Astrocyte (in vitro differentiated cells and primary cell): ENCODE results near the gene TRPM3. TPM values are rescaled to one million over a fixed set of nuclear protein-coding genes. Genes with fewer than 3 reads are reported as not detected.

ENCODE experiments used
- DNase-seq: peaks from one replicate; pipeline ENCODE4 v3.0.0-alpha.2; 2010; ENCODE audit warnings: low read depth
- FAIRE-seq: peaks from 2 replicates; lab custom pipeline; 2011; peaks lifted over from hg19 to GRCh38; lab: Jason Lieb, UNC
- H2AFZ ChIP-seq: 2 replicates; pipeline ENCODE4 v1.6.0; 2012; ENCODE audit warnings: low read depth, low read length, inconsistent platforms
- H3K27ac ChIP-seq: 2 replicates; pipeline ENCODE4 v1.5.1; 2011; ENCODE audit warnings: low read depth, low read length, inconsistent platforms
- H3K27me3 ChIP-seq: 2 replicates; pipeline ENCODE4 v1.6.0; 2011; ENCODE audit warnings: low read length, inconsistent platforms; ENCODE audit not compliant: insufficient read depth
- H3K36me3 ChIP-seq: 2 replicates; pipeline ENCODE4 v1.5.1; 2011; ENCODE audit warnings: low read length, inconsistent platforms; ENCODE audit not compliant: insufficient read depth
- H3K4me1 ChIP-seq: 2 replicates; pipeline ENCODE4 v1.5.1; 2011; ENCODE audit warnings: low read length, inconsistent platforms; ENCODE audit not compliant: insufficient read depth
- H3K4me2 ChIP-seq: 2 replicates; pipeline ENCODE4 v1.6.0; 2012; ENCODE audit warnings: low read length, inconsistent platforms
- H3K4me3 ChIP-seq: 2 replicates; pipeline ENCODE4 v1.5.1; 2011; ENCODE audit warnings: low read depth, mild to moderate bottlenecking, low read length, inconsistent platforms; ENCODE audit not compliant: insufficient read depth
- H3K79me2 ChIP-seq: 2 replicates; pipeline ENCODE4 v1.6.0; 2012; ENCODE audit warnings: mild to moderate bottlenecking, low read length, inconsistent platforms; ENCODE audit not compliant: insufficient read depth
- H3K9ac ChIP-seq: 2 replicates; pipeline ENCODE4 v1.6.0; 2012; ENCODE audit warnings: mild to moderate bottlenecking, low read length, inconsistent platforms
- H3K9me3 ChIP-seq: 2 replicates; pipeline ENCODE4 v1.5.1; 2012; ENCODE audit warnings: low read depth, mild to moderate bottlenecking, low read length, inconsistent platforms; ENCODE audit not compliant: insufficient read depth
- H4K20me1 ChIP-seq: 2 replicates; pipeline ENCODE4 v1.6.0; 2012; ENCODE audit warnings: low read length, inconsistent platforms; ENCODE audit not compliant: insufficient read depth
- H3K27ac Mint-ChIP-seq: one replicate; pipeline ENCODE4 v1.8.0; 2021; ENCODE audit warnings: mild to moderate bottlenecking, mixed read lengths; ENCODE audit not compliant: unreplicated experiment
- H3K27me3 Mint-ChIP-seq: one replicate; pipeline ENCODE4 v1.8.0; 2021; ENCODE audit warnings: low read depth, mixed read lengths; ENCODE audit not compliant: unreplicated experiment
- H3K36me3 Mint-ChIP-seq: one replicate; pipeline ENCODE4 v1.8.0; 2021; ENCODE audit warnings: low read depth, mixed read lengths; ENCODE audit not compliant: unreplicated experiment
- H3K4me1 Mint-ChIP-seq: one replicate; pipeline ENCODE4 v1.8.0; 2021; ENCODE audit warnings: low read depth, mixed read lengths; ENCODE audit not compliant: unreplicated experiment
- H3K4me3 Mint-ChIP-seq: one replicate; pipeline ENCODE4 v1.8.0; 2021; ENCODE audit warnings: mild to moderate bottlenecking, moderate library complexity, mixed read lengths; ENCODE audit not compliant: unreplicated experiment
- H3K9me3 Mint-ChIP-seq: one replicate; pipeline ENCODE4 v1.8.0; 2021; ENCODE audit warnings: mild to moderate bottlenecking, mixed read lengths; ENCODE audit not compliant: unreplicated experiment
- EZH2 ChIP-seq: IDR thresholded peaks from 2 replicates; pipeline ENCODE4 v1.6.1; 2012; ENCODE audit warnings: mild to moderate bottlenecking, low read length, inconsistent platforms; ENCODE audit not compliant: insufficient read depth
- total RNA-seq: library from RNA; stranded (reverse); gene quantifications from 2 replicates; pipeline ENCODE4 v1.2.1, GENCODE V29; 2021
- TF ChIP-seq, protein P1 (sequence below): IDR thresholded peaks from 2 replicates; pipeline ENCODE4 v1.5.1; 2011; ENCODE audit warnings: low read depth, mild to moderate bottlenecking, inconsistent platforms, low read length, moderate library complexity; ENCODE audit not compliant: insufficient read depth

The TRPM3 gene
- total RNA-seq, 1 donor from 2014 or later = 0.14 TPM

GRCh38 chr9:70639853-70640814, 481.3 kb downstream of the TRPM3 start:
- no peaks in the 10 kb centered on the region for H3K36me3 ChIP-seq
- H3K27me3 ChIP-seq = no peaks in the 10 kb centered on the region
- no peaks in the 10 kb centered on the region for H4K20me1 ChIP-seq
- H3K4me2 ChIP-seq = peak overlapping the region; percentile 69
- H3K27ac ChIP-seq = no peak overlapping the region
- H3K4me1 ChIP-seq = no peaks in the 10 kb centered on the region
- Mint-ChIP-seq H3K27me3 (peaks cover 3% of the 10 kb centered on the region), H3K4me1 (no peaks in the 10 kb centered on the region), H3K36me3 (no peaks in the 10 kb centered on the region), H3K4me3 (no peak overlapping the region), H3K9me3 (no peaks in the 10 kb centered on the region), H3K27ac (no peak overlapping the region)
- DNase-seq (peak; percentile 26), FAIRE-seq (peak; percentile 69)
- H3K4me3 ChIP-seq = no peak overlapping the region
- H3K79me2 ChIP-seq = no peaks in the 10 kb centered on the region
- no peak overlapping the region for H2AFZ ChIP-seq
- TF ChIP-seq EZH2 = no peak
- TF ChIP-seq, protein P1, sequence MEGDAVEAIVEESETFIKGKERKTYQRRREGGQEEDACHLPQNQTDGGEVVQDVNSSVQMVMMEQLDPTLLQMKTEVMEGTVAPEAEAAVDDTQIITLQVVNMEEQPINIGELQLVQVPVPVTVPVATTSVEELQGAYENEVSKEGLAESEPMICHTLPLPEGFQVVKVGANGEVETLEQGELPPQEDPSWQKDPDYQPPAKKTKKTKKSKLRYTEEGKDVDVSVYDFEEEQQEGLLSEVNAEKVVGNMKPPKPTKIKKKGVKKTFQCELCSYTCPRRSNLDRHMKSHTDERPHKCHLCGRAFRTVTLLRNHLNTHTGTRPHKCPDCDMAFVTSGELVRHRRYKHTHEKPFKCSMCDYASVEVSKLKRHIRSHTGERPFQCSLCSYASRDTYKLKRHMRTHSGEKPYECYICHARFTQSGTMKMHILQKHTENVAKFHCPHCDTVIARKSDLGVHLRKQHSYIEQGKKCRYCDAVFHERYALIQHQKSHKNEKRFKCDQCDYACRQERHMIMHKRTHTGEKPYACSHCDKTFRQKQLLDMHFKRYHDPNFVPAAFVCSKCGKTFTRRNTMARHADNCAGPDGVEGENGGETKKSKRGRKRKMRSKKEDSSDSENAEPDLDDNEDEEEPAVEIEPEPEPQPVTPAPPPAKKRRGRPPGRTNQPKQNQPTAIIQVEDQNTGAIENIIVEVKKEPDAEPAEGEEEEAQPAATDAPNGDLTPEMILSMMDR = peak; percentile 65
- H3K9ac ChIP-seq = no peak overlapping the region
- H3K9me3 ChIP-seq = no peaks in the 10 kb centered on the region

DNA sequence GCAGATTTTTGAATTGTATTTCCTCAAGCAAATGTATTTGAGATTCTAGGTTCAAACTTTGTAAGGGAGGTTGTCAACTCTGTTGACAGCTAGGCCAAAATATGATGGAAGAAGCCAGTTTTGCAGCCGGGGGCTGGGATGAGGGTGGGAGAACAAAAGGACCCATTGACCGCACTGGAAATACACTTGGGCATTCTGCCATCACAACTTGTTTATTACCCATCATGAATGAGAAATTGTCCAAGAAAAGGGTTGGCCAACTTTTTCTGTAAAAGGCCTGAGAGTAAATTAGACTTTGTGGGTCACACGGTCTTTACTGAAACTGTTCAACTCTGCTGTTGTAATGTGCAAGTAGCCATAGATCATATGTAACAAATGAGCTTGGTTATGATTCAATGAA, 485.6 kb downstream of the TRPM3 start:
- Histone ChIP-seq H3K9me3 (no peaks in the 10 kb centered on the region), H3K36me3 (no peaks in the 10 kb centered on the region), H3K27me3 (no peaks in the 10 kb centered on the region), H3K9ac (no peak overlapping the region), H3K4me3 (no peak overlapping the region), H3K4me1 (no peaks in the 10 kb centered on the region), H3K79me2 (no peaks in the 10 kb centered on the region), H4K20me1 (no peaks in the 10 kb centered on the region), H3K4me2 (no peak overlapping the region), H3K27ac (no peak overlapping the region), H2AFZ (no peak overlapping the region)
- TF ChIP-seq, protein P1 = no peak
- no peak for TF ChIP-seq EZH2
- FAIRE-seq (no peak), DNase-seq (no peak)
- H3K9me3 Mint-ChIP-seq = no peaks in the 10 kb centered on the region
- no peak overlapping the region for H3K27ac Mint-ChIP-seq
- H3K4me3 Mint-ChIP-seq = no peak overlapping the region
- H3K27me3 Mint-ChIP-seq = no peaks in the 10 kb centered on the region
- H3K4me1 Mint-ChIP-seq = no peaks in the 10 kb centered on the region
- H3K36me3 Mint-ChIP-seq = no peaks in the 10 kb centered on the region

GRCh38 chr9:70634696-70635095, 486.7 kb downstream of the TRPM3 start:
- H3K4me3 ChIP-seq = no peak overlapping the region
- no peaks in the 10 kb centered on the region for H3K4me1 Mint-ChIP-seq

More at GRCh38 chr9:70634696-70635095, 486.7 kb downstream of the TRPM3 start:
- Histone ChIP-seq H2AFZ (no peak overlapping the region), H3K36me3 (no peaks in the 10 kb centered on the region), H3K9me3 (no peaks in the 10 kb centered on the region), H4K20me1 (no peaks in the 10 kb centered on the region), H3K4me2 (no peak overlapping the region), H3K79me2 (no peaks in the 10 kb centered on the region), H3K27me3 (no peaks in the 10 kb centered on the region), H3K27ac (no peak overlapping the region), H3K9ac (no peak overlapping the region), H3K4me1 (no peaks in the 10 kb centered on the region)
- FAIRE-seq (no peak), DNase-seq (no peak)
- Mint-ChIP-seq H3K27ac (no peak overlapping the region), H3K27me3 (no peaks in the 10 kb centered on the region), H3K9me3 (no peaks in the 10 kb centered on the region), H3K36me3 (no peaks in the 10 kb centered on the region), H3K4me3 (no peak overlapping the region)
- TF ChIP-seq EZH2 = no peak
- TF ChIP-seq, protein P1 = no peak
